ENCODE measurements around the gene STAT3.

DNA sequence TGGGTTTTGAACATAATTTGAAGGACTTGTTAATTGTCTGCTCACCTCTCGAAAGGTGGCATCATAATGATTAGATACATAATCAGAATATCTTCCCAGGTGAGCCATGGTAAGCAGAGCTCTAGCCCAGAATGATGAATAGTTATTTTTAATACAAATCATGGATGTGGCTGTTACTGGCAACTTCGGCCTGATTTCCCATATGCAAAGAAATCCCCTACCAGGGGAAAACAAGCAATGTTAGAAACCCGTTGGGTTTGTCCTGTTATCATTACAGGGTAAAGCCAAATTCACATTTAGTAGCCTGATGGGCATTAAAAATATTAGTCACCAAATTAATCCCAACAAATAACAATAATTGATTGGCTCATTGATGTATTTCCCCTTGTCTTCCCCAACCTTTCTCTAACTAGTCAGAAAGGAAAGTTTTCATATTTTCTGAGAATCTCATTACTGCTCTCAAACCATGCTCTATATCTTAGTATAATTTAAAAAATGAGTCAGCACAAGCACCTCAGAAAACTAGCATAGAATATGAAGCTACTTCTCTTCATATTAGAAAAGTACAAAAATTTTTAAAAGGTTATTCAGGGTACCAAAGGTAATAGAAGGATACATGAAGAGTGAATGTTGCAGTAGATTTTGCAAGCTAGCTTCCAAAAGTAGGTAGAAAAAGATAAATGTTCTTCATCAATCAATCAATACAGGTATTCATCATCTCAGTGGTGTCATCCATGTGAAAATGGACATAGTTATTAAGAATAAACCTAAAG is 117.0 kb downstream of the STAT3 start:
- TF ChIP-seq YY1 (IDR thresholded peaks at IDR 0.05; ENCODE audit: low read depth) (no peak), RAD21 (IDR thresholded peaks at IDR 0.05; ENCODE audit: low read depth) (no peak), CEBPB (IDR thresholded peaks at IDR 0.05) (no peak), FOXM1 (IDR thresholded peaks at IDR 0.05; ENCODE audit: borderline replicate concordance, low read depth) (no peak), TEAD4 (IDR thresholded peaks at IDR 0.05) (no peak), NFIC (IDR thresholded peaks at IDR 0.05) (no peak), ZBTB7A (IDR thresholded peaks at IDR 0.05; ENCODE audit: low read depth) (no peak), TAF1 (IDR thresholded peaks at IDR 0.05; ENCODE audit: low read depth) (no peak)
- TF ChIP-seq, protein P1, sequence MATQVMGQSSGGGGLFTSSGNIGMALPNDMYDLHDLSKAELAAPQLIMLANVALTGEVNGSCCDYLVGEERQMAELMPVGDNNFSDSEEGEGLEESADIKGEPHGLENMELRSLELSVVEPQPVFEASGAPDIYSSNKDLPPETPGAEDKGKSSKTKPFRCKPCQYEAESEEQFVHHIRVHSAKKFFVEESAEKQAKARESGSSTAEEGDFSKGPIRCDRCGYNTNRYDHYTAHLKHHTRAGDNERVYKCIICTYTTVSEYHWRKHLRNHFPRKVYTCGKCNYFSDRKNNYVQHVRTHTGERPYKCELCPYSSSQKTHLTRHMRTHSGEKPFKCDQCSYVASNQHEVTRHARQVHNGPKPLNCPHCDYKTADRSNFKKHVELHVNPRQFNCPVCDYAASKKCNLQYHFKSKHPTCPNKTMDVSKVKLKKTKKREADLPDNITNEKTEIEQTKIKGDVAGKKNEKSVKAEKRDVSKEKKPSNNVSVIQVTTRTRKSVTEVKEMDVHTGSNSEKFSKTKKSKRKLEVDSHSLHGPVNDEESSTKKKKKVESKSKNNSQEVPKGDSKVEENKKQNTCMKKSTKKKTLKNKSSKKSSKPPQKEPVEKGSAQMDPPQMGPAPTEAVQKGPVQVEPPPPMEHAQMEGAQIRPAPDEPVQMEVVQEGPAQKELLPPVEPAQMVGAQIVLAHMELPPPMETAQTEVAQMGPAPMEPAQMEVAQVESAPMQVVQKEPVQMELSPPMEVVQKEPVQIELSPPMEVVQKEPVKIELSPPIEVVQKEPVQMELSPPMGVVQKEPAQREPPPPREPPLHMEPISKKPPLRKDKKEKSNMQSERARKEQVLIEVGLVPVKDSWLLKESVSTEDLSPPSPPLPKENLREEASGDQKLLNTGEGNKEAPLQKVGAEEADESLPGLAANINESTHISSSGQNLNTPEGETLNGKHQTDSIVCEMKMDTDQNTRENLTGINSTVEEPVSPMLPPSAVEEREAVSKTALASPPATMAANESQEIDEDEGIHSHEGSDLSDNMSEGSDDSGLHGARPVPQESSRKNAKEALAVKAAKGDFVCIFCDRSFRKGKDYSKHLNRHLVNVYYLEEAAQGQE (IDR thresholded peaks at IDR 0.05; ENCODE audit: low read depth) = no peak
- TF ChIP-seq, protein P2, sequence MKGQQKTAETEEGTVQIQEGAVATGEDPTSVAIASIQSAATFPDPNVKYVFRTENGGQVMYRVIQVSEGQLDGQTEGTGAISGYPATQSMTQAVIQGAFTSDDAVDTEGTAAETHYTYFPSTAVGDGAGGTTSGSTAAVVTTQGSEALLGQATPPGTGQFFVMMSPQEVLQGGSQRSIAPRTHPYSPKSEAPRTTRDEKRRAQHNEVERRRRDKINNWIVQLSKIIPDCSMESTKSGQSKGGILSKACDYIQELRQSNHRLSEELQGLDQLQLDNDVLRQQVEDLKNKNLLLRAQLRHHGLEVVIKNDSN (IDR thresholded peaks at IDR 0.05) = no peak
- TF ChIP-seq, protein P3, sequence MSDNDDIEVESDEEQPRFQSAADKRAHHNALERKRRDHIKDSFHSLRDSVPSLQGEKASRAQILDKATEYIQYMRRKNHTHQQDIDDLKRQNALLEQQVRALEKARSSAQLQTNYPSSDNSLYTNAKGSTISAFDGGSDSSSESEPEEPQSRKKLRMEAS (IDR thresholded peaks at IDR 0.05) = no peak

All from Ishikawa (cell line).